ENCODE results near the gene CIAO3.
"Not testable (repeated sequence)": the region's sequence is repeated elsewhere in the genome, so short reads cannot be mapped to it uniquely, and the experiment has no call there.

The CIAO3 gene

GRCh38 chr16:780296-780695, 39.5 kb upstream of the CIAO3 start:
- no peak for TF ChIP-seq CTCF (IDR thresholded peaks at IDR 0.05; ENCODE audit: low read depth, low read length, missing control alignments)
- H3K4me3 ChIP-seq (replicated peaks; ENCODE audit: low read depth, low read length), result no peak overlapping the region
- no peak for DNase-seq (ENCODE audit: extremely low read depth, low read depth)

GRCh38 chr16:779561-779960, 38.8 kb upstream of the CIAO3 start:
- no peak for DNase-seq (ENCODE audit: extremely low read depth, low read depth)
- no peak overlapping the region for H3K4me3 ChIP-seq (replicated peaks; ENCODE audit: low read depth, low read length)
- no peak for TF ChIP-seq CTCF (IDR thresholded peaks at IDR 0.05; ENCODE audit: low read depth, low read length, missing control alignments)

- DNase-seq (ENCODE audit: extremely low read depth, low read depth), result no peak
- TF ChIP-seq CTCF (IDR thresholded peaks at IDR 0.05; ENCODE audit: low read depth, low read length, missing control alignments), result no peak
- no peak overlapping the region for H3K4me3 ChIP-seq (replicated peaks; ENCODE audit: low read depth, low read length)
Measured at GRCh38 chr16:778909-779527, 38.2 kb upstream of the CIAO3 start.

GRCh38 chr16:778447-778846, 37.6 kb upstream of the CIAO3 start:
- TF ChIP-seq CTCF (IDR thresholded peaks at IDR 0.05; ENCODE audit: low read depth, low read length, missing control alignments), result no peak
- DNase-seq (ENCODE audit: extremely low read depth, low read depth), result no peak
- H3K4me3 ChIP-seq (replicated peaks; ENCODE audit: low read depth, low read length), result no peak overlapping the region

GRCh38 chr16:777826-778225, 37.0 kb upstream of the CIAO3 start:
- no peak overlapping the region for H3K4me3 ChIP-seq (replicated peaks; ENCODE audit: low read depth, low read length)
- no peak for DNase-seq (ENCODE audit: extremely low read depth, low read depth)
- no peak for TF ChIP-seq CTCF (IDR thresholded peaks at IDR 0.05; ENCODE audit: low read depth, low read length, missing control alignments)

- no peak overlapping the region for H3K4me3 ChIP-seq (replicated peaks; ENCODE audit: low read depth, low read length)
- DNase-seq (ENCODE audit: extremely low read depth, low read depth), result no peak
- TF ChIP-seq CTCF (IDR thresholded peaks at IDR 0.05; ENCODE audit: low read depth, low read length, missing control alignments), result no peak
Measured at GRCh38 chr16:776824-777223, 36.0 kb upstream of the CIAO3 start.

GRCh38 chr16:776298-776697, 35.5 kb upstream of the CIAO3 start:
- not testable (repeated sequence) for DNase-seq (ENCODE audit: extremely low read depth, low read depth); H3K4me3 ChIP-seq (replicated peaks; ENCODE audit: low read depth, low read length)

Data from HFF-Myc (cell line).